NOMO-1 treated with dmso at 0.1 percent for 144 hours (cell line): ENCODE data around the gene NOP14.
"Not testable (repeated sequence)": the region's sequence is repeated elsewhere in the genome, so short reads cannot be mapped to it uniquely, and the experiment has no call there.

Experiments used
- DNase-seq: peaks from one replicate; lab custom pipeline; 2025; ENCODE audit not compliant: unreplicated experiment; lab: John Stamatoyannopoulos, UW

The NOP14 gene

DNA sequence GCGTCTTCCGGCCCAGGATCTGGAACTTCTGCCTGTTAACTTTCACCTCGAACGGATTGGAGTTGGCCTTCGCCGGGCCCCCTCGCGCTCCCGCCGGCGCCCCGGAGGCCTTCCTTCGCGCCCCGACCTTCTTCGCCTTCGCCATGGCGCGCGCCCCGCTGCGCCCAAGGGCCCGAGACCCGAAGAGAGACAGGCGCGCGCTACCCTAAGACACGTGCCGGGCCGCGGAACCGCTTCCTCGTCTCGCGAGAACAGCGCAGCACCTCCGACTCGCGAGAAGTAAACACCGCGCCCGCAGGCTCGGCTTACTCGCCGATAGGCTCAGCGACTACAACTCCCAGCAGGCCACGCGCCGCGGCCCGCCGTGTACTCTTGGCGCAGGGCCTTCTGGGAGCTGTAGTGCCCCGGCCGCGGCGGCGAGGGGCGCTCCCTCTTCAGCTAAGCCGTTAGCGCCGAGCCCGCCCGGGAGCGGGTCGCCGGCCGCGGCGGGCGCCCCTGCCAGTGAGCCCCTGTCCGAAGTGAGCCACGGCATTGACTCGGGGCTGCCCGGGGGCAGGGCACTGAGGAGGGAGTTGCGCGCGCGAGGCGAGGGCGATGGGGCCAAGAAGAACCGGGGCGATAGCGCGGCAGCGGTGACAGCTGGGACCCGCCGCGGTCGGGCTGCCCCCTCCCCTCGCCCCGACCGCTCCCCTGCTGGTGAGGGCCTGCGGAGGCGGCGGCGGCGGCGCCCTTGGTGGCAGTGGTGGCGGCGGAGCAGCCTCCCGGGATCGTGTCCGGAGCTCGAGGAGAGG lies at the start of gene NOP14, which contains the start of gene GRK4:
Gene NOP14, minus strand, starts transcription at position 232 of the 791 bp plus-strand sequence. Its CDS starts 87 bp downstream, at position 145.
Gene GRK4, plus strand, starts transcription at position 397 of the 791 bp plus-strand sequence. CDS start 500 bp downstream, outside the sequence.
- DNase-seq: peak; percentile 91

DNA sequence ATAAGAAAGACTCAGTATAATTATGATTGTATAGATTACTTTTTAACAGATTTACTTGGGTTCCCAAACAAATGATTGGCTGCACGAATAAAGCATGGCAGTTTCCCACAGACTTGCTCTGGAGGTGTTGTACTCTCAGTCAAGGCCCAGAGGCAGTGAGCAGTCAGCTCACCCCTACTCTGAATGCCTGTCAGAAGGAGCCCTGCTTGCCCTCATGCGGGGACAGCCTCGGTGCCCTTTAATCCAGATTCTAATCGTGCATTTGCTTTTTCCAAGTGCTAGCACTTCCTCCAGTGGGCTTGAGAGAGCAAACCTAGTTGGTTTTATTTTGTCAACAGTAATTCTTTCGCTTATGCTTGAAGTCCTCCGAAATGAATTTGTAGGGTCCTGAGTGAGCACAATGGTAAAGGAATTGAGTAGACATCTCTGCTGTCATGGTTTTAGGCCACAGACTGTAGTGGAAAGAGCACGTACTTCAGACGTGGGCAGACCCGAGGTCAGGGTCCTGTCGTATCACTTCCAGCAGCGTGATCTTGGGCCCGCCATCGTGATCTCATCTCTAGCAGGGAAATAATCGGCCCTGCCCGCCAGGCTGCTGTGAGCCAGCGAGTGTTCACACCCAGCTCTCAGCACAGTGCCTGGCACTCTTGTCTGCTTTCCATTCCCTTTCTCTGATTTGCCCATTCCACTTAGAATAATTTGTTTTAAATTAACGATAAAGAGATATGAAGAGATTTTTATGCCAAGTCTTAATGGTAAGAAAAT lies 48.4 kb upstream of the NOP14 start:
- DNase-seq: no peak

DNA sequence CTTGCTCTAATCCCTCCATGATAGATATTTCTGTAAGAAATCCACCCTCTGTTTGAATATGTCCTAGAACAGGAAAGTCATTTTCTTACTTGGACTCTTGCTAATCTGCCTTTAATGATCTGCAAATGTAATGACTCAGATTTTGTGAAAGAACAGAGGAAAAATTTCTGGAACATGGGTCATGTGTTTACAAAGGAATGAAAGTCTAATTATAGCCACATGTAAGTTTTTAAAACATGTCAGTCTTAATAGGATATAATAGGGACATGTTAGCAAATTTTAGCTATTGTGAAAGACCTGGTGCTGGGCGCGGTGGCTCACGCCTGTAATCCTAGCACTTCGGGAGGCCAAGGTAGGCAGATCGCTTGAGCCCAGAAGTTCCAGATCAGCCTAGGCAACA lies 47.8 kb upstream of the NOP14 start:
- DNase-seq: no peak

DNA sequence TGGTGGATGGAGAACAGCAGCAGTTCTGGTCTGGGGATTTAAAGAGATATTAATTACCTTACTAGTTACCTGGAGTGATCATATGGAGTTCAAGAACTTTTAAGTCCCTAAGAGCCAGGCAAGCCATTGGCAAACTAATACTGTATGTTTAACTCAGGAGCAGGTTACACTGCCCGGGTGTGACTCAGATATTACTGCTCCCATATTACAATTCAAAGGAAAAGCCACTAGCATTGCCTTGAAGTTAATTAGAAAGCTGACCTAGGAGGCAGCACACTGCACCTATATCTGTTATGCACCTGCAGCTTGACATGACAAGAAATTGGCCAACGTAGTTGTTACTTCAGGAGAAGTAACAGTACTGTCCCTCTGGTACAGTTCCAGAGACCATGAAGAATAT lies 47.4 kb upstream of the NOP14 start:
- no peak for DNase-seq

DNA sequence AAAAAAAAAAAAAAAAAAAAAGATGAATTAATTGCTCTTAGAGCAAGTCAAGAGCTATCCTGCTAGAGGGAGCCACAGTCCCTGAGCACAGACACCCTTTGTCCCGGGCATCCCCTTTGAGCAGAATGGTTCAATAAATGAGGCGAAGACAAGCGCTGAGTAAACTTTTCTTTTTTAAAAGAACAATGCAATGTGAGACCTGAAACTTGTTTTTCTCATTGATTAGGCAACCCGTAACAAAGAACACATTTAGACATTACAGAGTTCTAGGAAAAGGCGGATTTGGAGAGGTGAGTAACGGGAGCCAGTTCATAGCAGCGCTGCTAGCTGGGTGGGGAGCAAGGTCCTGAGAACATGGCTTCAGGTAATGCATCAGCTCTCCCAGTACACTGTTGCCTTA lies 46.2 kb upstream of the NOP14 start:
- no peak for DNase-seq

DNA sequence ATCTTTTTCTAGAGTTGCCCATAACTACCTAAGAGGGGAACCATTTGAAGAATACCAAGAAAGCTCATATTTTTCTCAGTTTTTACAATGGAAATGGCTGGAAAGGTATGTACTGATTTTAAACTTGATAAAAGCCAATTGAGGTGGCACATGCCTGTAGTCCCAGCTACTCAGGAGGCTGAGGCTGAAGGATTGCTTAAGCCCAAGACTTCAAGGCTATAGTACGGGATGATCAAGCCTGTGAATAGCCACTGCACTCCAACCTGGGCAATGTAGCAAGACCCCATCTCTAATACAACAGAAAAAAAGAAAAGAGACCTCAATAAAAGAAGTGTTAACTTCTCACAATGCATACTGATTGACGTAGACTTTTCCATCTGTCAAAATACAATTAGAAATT lies 44.5 kb upstream of the NOP14 start:
- no peak for DNase-seq

DNA sequence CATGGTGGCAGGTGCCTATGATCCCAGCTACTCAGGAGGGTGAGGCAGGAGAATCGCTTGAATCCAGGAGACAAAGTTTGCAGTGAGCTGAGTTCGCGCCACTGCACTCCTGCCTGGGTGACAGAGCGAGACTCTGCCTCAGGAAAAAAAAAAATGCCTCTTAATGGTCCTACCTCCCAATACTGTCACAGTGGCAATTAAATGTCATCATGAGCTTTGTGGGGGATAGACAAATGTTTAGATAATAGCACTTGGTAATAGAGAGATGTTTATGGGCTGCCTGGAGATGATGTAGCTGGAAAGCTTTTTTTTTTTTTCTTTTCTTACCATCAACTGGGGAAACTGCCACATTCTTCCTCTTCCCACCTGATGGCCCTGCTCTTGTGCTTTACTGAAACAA lies 33.2 kb upstream of the NOP14 start:
- no peak for DNase-seq

DNA sequence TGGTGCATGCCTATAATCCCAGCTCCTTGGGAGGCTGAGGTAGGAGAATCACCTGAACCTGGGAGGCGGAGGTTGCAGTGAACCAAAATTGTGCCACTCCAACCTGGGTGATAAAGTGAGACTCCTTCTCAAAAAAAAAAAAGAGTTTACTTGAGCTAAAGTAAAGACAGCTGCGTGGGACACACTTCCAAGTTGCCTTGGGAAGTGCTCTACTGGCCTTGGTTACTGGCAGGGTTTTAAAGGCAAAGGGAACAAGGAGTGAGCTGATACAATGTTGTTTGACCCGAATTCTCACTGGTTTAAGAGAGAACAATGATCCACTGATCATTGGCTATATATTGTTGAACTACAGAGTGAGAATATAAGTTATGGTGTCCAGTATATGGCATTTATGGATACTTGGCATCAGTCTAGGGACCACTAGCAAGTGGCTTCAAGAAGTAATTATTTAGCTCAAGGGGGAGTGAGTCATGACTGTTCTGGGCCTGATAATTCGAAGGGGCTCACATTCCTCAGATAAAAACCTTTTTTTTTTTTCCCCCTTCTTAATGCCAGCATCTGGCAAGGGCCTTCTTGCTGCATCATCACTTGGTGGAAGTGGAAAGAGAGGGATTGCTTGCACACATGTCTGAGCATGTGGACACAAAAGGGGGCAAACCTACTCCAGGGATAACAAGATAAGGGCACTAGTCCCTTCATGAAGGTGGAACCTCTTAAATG lies 32.5 kb upstream of the NOP14 start:
- DNase-seq: no peak

DNA sequence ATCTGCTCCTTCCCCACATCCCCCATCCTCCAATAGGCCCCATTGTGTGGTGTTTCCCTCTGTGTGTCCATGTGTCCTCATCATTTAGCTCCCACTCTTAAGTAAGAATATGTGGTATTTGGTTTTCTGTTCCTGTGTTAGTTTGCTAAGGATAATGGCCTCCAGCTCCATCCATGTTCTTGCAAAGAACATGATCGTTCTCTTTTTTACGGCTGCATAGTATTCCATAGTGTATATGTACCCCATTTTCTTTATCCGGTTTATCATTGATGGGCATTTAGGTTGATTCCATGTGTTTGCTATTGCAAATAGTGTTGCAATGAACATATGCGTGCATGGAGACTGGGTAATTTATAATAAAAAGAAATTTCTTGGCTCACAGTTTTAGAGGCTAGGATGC lies 31.7 kb upstream of the NOP14 start:
- no peak for DNase-seq

DNA sequence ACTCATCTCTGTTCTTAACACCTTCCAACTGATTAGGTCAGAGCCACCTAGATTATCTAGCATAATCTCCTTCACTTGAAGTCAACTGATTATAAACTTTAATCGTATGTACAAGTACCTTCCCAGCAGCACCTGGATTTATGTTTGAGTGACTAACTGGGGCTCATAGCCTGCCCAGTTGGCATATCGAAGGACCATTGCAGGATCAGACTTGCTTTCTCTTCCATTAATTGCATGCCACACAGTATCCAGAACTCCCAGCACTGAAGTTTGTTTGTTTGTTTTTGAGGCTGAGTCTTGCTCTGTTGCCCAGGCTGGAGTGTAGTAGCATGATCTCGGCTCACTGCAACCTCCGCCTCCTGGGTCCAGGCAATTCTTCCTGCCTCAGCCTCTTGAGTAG lies 28.0 kb upstream of the NOP14 start:
- DNase-seq: no peak

DNA sequence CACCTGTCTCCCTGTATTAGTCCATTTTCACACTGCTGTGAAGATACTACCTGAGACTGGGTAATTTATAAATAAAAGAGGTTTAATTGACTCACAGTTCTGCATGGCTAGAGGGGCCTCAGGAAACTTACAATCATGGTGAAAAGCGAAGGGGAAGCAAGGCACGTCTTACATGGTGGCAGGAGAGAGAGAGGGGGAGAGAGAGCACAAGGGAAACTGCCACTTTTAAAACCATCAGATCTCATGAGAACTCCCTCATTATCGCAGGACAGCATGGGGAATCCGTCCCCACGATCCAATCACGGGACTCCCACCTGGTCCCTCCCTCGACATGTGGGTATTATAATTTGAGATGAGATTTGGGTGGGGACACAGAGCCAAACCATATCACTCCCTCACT lies 20.5 kb upstream of the NOP14 start:
- DNase-seq: not testable (repeated sequence)

DNA sequence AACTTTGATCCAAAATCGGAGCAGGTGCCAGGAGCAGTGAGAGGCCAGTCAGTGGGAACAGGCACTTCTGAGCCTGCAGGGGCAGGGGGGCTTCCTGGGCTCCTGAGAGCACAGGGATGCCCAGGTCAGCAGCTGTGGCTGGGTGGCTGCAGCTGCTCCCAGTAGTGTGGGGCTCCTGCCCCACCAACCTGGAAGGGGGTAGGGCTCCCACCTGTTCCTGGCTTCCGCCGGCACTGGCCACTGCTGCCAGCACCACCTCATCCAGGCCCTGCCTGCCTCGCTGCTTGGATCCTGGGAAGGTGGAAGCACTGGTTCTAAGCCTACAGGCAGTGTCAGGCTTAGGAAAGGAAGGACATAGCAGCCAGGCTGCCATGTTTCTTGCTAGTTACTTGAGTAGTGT lies 18.8 kb upstream of the NOP14 start:
- no peak for DNase-seq

DNA sequence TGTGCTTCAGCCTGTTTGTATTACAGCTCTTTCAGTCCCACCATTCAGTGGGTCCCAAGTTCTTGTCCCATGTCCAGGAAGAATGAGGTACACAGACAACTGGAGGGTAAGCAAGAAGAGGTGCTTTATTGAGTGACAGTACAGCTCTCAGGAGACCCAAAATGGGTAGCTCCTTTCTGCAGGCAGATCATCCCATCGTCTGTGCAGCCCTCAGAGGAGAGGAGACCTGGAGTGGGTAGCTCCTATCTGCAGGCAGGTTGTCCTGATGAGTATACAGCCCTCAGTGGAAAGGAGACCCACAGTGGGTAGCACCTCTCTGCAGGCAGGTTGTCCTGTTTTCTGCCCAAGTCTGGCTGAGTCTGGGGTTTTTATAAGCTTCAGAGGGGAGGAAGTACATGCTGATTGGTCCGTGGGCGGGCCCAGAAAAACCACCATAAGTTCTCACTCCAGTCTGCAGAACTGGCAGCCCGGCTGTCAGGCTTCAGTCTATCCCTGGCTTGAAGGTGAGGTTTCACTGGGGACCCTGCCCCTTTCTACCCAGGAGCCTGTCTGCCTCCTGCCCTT lies 18.1 kb upstream of the NOP14 start:
- no peak for DNase-seq

DNA sequence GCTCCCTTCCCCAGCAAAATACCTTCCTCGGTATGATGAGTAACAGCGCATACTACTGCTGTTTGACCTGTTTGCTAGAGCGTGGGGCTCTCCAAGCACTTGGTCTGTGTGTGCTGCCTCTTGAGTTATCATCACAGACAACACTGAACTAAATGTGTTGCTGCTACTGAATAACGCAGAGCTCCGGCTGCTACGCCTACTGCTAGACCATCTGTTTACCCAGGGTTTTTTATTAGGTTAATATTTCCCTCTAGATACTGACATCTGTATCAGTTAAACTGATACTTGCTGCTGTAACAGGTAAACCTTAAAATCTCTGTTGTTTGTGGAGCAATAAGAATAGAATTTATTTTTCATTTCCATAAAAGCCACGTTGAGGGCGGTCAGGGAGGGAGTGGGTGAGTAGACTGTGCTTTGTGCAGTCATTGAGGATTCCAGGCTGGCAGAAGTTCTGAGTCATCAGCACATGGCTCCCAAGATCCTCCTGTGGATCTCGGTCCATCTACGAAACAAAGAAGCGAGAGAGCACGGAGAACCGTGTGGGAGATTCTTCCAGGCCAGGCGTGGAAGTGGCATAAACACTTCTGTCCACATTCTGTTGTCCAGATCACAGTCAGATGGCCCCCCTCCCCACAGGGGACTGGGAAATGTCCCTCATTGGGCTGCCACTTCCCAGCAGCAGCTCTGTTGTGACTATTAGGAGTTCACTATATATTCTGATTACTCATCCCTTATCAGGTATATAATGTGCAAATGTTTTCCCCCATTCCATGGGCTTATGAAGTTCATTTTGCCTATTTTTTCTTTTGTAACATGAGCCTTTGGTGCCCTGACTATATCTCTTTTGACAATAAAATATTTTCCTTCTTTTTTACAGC lies 14.2 kb upstream of the NOP14 start:
- no peak for DNase-seq

DNA sequence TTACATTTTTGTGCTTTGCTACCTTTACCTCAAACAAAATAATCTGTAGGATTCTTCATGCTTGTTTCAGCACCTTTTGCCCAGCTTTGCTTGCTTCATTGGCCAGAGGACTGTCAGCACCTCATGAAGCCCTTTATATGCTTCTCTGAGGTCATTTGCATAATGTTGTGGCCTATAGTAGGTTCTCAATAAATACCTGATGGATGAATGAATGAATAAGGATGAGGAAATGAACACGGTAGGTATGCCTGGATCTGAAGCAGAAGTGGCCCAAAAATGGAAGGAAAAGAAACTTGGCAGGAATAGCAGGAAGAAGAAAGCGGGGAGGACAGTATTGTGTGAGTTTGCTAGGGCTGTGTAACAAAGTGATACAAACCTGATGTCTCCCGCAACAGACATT lies 8.1 kb upstream of the NOP14 start:
- DNase-seq: no peak

DNA sequence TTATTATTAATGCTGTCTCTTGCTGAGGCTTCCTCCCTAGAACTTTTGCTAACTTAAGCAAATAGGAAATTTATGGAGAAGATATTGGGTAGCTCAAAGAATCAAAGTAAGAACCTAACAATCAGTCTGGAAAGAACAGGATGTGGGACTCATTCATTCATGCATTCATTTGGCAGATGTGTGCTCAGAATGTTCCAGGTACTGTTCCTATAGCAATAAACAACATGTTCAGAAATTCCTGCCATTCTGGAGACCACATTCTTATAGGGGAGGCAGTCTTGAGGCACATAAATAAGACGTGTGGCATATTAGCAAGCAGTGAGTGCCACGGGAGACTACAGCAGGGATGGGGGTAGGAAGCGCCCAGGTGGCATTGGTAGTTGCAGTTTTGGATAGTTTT lies 5.2 kb upstream of the NOP14 start:
- no peak for DNase-seq

DNA sequence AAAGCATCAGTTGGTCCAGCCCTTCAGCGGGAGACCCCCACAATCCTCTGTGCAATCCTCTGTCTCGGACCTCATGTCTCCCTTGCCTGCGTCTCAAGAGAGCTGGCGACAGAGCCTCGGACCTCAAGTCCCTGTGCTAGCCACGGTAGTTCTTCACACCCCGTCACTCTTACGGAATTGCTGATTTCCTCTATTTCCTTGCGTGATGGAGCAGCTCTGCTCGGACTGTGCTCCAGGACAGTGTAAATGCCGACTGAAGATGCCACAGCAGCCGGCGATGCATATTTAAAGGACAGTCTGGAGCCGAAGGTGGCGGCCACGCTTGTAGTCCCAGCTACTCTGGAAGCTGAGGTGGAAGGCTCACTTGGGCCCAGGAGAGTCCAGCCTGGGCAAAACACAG lies 2.1 kb upstream of the NOP14 start:
- no peak for DNase-seq

DNA sequence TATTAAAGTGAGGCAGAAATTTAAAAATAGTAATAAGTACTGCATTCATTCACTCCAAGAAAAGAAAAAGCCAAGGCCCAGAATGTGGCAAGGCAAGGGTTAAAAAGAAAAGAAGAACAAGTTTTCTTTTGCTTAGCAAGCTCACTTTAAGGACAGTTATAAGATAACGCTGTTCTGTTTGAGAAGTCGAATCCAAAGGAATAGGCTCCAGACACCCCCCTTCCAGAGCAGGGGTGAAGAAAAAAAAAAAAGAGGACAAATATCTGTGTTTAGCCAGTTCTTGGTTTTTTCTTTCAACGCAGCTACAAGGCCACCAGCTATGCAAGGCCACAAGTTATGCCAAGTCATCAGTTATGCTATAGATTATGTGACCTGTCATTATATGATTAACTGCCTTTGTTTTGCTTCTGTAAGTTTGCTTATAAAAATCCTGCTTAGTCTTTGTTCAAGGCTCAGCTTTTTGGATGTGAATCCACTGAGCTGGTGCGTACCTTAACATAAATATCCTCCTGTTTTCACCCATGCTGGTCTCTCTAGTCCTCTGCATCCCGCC lies 1.6 kb upstream of the NOP14 start:
- no peak for DNase-seq

DNA sequence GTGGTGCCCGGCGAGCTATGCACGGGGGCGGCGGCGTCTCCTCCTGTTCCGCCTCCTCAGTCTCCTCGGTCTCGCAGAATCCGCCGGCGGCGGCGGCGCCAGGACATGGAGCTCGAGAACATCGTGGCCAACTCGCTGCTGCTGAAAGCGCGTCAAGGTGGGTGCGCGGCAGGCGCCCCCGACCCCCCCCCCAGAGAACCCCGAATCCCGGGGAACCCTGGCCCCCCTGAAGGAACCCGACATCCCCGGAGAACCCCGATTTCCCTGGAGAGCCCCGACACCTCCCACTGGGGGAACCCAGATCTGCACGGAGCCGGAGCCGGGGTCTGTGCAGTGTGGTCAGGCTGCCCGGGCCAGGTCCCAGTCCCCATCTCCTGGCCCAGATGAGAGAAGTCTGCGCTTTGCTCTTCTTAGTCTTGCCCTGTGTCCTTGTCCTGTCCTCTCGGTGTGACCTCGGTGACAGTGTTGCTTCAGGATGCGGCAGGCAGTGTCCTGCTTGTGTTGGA lies 813 bp upstream of the NOP14 start:
- no peak for DNase-seq

DNA sequence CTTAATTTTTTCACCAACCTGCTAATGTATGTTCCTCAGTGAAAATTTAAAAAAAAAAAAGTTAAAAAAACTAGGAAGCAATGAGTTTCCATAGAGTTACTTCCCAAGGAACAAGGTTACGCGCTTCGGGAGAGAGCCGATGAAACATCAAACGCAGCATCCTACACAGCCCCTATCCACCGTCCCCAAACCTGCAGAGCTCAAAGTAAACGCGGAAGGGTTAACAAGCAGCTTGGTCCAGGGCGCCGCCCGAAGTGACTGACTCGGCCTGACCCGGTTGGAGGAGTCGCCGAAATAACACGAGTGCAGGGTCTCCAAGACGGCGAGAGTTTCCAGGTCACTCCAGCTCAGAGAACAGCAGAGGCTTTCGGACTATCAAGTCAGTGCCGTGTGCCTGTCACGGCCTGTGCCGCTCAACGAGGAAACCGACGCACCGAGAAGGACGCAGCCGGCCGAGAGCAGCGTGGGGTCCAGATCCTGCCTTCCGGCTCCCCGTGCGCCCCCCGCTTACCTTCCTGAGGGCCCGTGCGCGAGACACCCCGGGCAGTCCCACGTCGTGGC lies 512 bp downstream of the NOP14 start:
- DNase-seq: no peak
